A549 (cell line): ENCODE results near the gene SLC25A11. TPM values are rescaled to one million over a fixed set of nuclear protein-coding genes. Genes with fewer than 3 reads are reported as not detected.

ENCODE experiments used
- ATAC-seq, 2 experiments: fragments of 200-7000 bp in 1 of 2; fragments of >200 bp in 1 of 2; cut with Nextera tagmentation in 1 of 2; cut with Tn5 transposase in 1 of 2; 3 replicates each; pipeline versions ENCODE4 v1.8.0 to v1.9.1; 2018 to 2020; ENCODE audit warnings: mild to moderate bottlenecking in 1 of 2, moderate library complexity in 1 of 2
- CTCF ChIA-PET: fragments of 300-600 bp; sonication (Branson Sonifier 250); formaldehyde crosslinking; extraction: SDS; loops from one replicate; lab custom pipeline; 2021; ENCODE audit warnings: antibody characterized with exemption, inconsistent platforms; lab: Yijun Ruan, JAX
- POLR2A ChIA-PET: fragments of 350-600 bp; formaldehyde crosslinking; extraction: SDS; loops from one replicate; lab custom pipeline; 2021; ENCODE audit warnings: antibody characterized with exemption, inconsistent platforms; lab: Yijun Ruan, JAX
- DNase-seq, 2 experiments: peaks; one replicate each; pipeline versions ENCODE4 v3.0.0 to v3.0.0-alpha.2; 2011 to 2016; ENCODE audit warnings: low read depth in 1 of 2, low spot score in 1 of 2
- FAIRE-seq: peaks from 2 replicates; lab custom pipeline; 2011; peaks lifted over from hg19 to GRCh38; lab: Jason Lieb, UNC
- H3K27ac ChIP-seq, 2 experiments: fragments of >200 bp; sonication (Bioruptor Twin); formaldehyde crosslinking; 3 replicates each; pipeline ENCODE4 v1.5.1; 2016 to 2017
- H3K4me1 ChIP-seq: fragments of >200 bp; sonication (Bioruptor Twin); formaldehyde crosslinking; 3 replicates; pipeline ENCODE4 v1.6.1; 2016
- H3K4me2 ChIP-seq: fragments of >200 bp; sonication (Bioruptor Twin); formaldehyde crosslinking; 3 replicates; pipeline ENCODE4 v1.6.1; 2016
- H3K4me3 ChIP-seq: fragments of >200 bp; sonication (Bioruptor Twin); formaldehyde crosslinking; 3 replicates; pipeline ENCODE4 v1.5.1; 2016
- H3K9me3 ChIP-seq: fragments of >200 bp; sonication (Bioruptor Twin); formaldehyde crosslinking; 3 replicates; pipeline ENCODE4 v1.6.1; 2016
- BHLHE40 ChIP-seq: IDR thresholded peaks from 2 replicates; pipeline ENCODE4 v1.6.1; 2012; ENCODE audit warnings: low read depth, low read length, inconsistent platforms
- CBX8 ChIP-seq: fragments of 200-600 bp; sonication (generic); IDR thresholded peaks from 2 replicates; pipeline ENCODE4 v1.6.1; 2016
- EHF ChIP-seq: fragments of 250-450 bp; sonication (Bioruptor Pico); IDR thresholded peaks from 2 replicates; pipeline ENCODE4 v1.5.0; 2020; ENCODE audit warnings: mild to moderate bottlenecking
- EP300 ChIP-seq, 2 experiments: fragments of >200 bp; sonication (Bioruptor Twin); formaldehyde crosslinking; IDR thresholded peaks; 2 replicates in 1 of 2; 3 replicates in 1 of 2; pipeline ENCODE4 v1.6.1; 2016 to 2017
- FOSB ChIP-seq: fragments of 250-450 bp; sonication (Bioruptor Pico); IDR thresholded peaks from 2 replicates; pipeline ENCODE4 v1.5.0; 2020; ENCODE audit warnings: mild to moderate bottlenecking, moderate library complexity
- GATA3 ChIP-seq: IDR thresholded peaks from 2 replicates; pipeline ENCODE4 v1.6.1; 2012; ENCODE audit warnings: borderline replicate concordance
- HOXA7 ChIP-seq: fragments of 250-450 bp; sonication (Bioruptor Pico); IDR thresholded peaks from 2 replicates; pipeline ENCODE4 v1.5.0; 2020; ENCODE audit warnings: mild to moderate bottlenecking, moderate library complexity
- HOXB13 ChIP-seq: fragments of 250-450 bp; sonication (Bioruptor Pico); IDR thresholded peaks from 2 replicates; pipeline ENCODE4 v1.5.0; 2020; ENCODE audit warnings: low read depth, mild to moderate bottlenecking, moderate library complexity
- HOXB5 ChIP-seq: fragments of 250-450 bp; sonication (Bioruptor Pico); IDR thresholded peaks from 2 replicates; pipeline ENCODE4 v1.5.0; 2020; ENCODE audit warnings: mild to moderate bottlenecking, moderate library complexity
- JUN ChIP-seq, 2 experiments: fragments of >200 bp; sonication (Bioruptor Twin); formaldehyde crosslinking; IDR thresholded peaks; 2 replicates in 1 of 2; 3 replicates in 1 of 2; pipeline ENCODE4 v1.6.1; 2016 to 2017
- KDM1A ChIP-seq: fragments of 200-600 bp; sonication (generic); IDR thresholded peaks from 2 replicates; pipeline ENCODE4 v1.6.1; 2016; ENCODE audit warnings: low read depth, mild to moderate bottlenecking
- KDM5A ChIP-seq: fragments of 200-600 bp; sonication (generic); IDR thresholded peaks from 2 replicates; pipeline ENCODE4 v1.6.1; 2016; ENCODE audit warnings: antibody characterized with exemption, mild to moderate bottlenecking
- MAX ChIP-seq: IDR thresholded peaks from 2 replicates; pipeline ENCODE4 v1.6.1; 2012
- NPAS2 ChIP-seq: fragments of 250-450 bp; sonication (Bioruptor Pico); IDR thresholded peaks from 2 replicates; pipeline ENCODE4 v1.8.0; 2022; ENCODE audit warnings: mild to moderate bottlenecking, moderate library complexity, borderline replicate concordance
- PHF8 ChIP-seq: fragments of 200-600 bp; sonication (generic); IDR thresholded peaks from 2 replicates; pipeline ENCODE4 v1.6.1; 2016; ENCODE audit warnings: low read depth, mild to moderate bottlenecking, antibody characterized with exemption, moderate library complexity, borderline replicate concordance
- POLR2A ChIP-seq: IDR thresholded peaks from 2 replicates; pipeline ENCODE4 v1.6.1; 2012; ENCODE audit warnings: mild to moderate bottlenecking, low read length
- POLR2AphosphoS2 ChIP-seq: conservative IDR thresholded peaks from 2 replicates; pipeline ENCODE4 v1.6.1; 2012; ENCODE audit warnings: low read length, improper control_type of control experiment, inconsistent platforms
- RARB ChIP-seq: fragments of 250-450 bp; sonication (Bioruptor Pico); IDR thresholded peaks from 2 replicates; pipeline ENCODE4 v1.8.0; 2021; ENCODE audit warnings: mild to moderate bottlenecking, moderate library complexity
- RCOR1 ChIP-seq: fragments of 150-350 bp; IDR thresholded peaks from 2 replicates; pipeline ENCODE4 v1.6.1; 2014; ENCODE audit warnings: antibody characterized with exemption, low read length, low read depth
- REST ChIP-seq: fragments of 200-600 bp; sonication (generic); IDR thresholded peaks from 2 replicates; pipeline ENCODE4 v1.6.1; 2016; ENCODE audit warnings: antibody characterized with exemption, mild to moderate bottlenecking, moderate library complexity
- RFX5 ChIP-seq: fragments of 450-650 bp; IDR thresholded peaks from 2 replicates; pipeline ENCODE4 v1.7.1; 2014; ENCODE audit warnings: antibody characterized with exemption, mild to moderate bottlenecking, moderate library complexity
- RNF2 ChIP-seq: fragments of 200-600 bp; sonication (generic); IDR thresholded peaks from 2 replicates; pipeline ENCODE4 v1.6.1; 2016; ENCODE audit warnings: low read depth, mild to moderate bottlenecking, antibody characterized with exemption, moderate library complexity, borderline replicate concordance
- SMC3 ChIP-seq: fragments of >200 bp; sonication (Bioruptor Twin); formaldehyde crosslinking; IDR thresholded peaks from 3 replicates; pipeline ENCODE4 v1.6.1; 2018; ENCODE audit warnings: inconsistent platforms
- TFCP2L1 ChIP-seq: fragments of 250-450 bp; sonication (Bioruptor Pico); IDR thresholded peaks from 2 replicates; pipeline ENCODE4 v1.5.0; 2021; ENCODE audit warnings: mild to moderate bottlenecking
- ZFP36 ChIP-seq: fragments of 450-650 bp; IDR thresholded peaks from 2 replicates; pipeline ENCODE4 v1.6.1; 2014; ENCODE audit warnings: borderline replicate concordance; ENCODE audit not compliant: partially characterized antibody
- ZNF302 ChIP-seq: fragments of 250-450 bp; sonication (Bioruptor Pico); IDR thresholded peaks from 2 replicates; pipeline ENCODE4 v1.9.0; 2021; ENCODE audit warnings: inconsistent platforms, mild to moderate bottlenecking, moderate library complexity
- WGBS: methylation state at CpG from one replicate; pipeline ENCODE4 v1.1.6; 2017; ENCODE audit errors: missing lambda C conversion rate; 5-methylcytosine and 5-hydroxymethylcytosine counted together
- polyA plus RNA-seq, 4 experiments: library from polyadenylated mRNA; depleted of rRNA in 3 of 4; stranded (reverse); fragments of >200 nt; fragmentation: RNase III in 1 of 4; extraction: RNeasy Plus Mini Kit Qiagen cat#74134 plus additional on column Dnase treatment in 1 of 4; gene quantifications; 2 replicates in 3 of 4; 3 replicates in 1 of 4; pipeline ENCODE4 v1.2.3, GENCODE V29; 2011 to 2017
- TF ChIP-seq, protein P1 (sequence below): fragments of 250-450 bp; sonication (Bioruptor Pico); IDR thresholded peaks from 2 replicates; pipeline ENCODE4 v1.5.0; 2021; ENCODE audit warnings: mild to moderate bottlenecking, moderate library complexity, borderline replicate concordance
- TF ChIP-seq, protein P2 (sequence below): fragments of >200 bp; sonication (Bioruptor Twin); formaldehyde crosslinking; IDR thresholded peaks from 2 replicates; pipeline ENCODE4 v1.6.1; 2016
- TF ChIP-seq, protein P3 (sequence below): IDR thresholded peaks from 2 replicates; pipeline ENCODE4 v1.6.1; 2012; ENCODE audit warnings: low read depth, borderline replicate concordance

Gene SLC25A11
- polyA plus RNA-seq, 2 of the 4 experiments (the other 2 are of a cell fraction): 60.2 to 69.2 TPM

GRCh38 chr17:4903051-4903818 is 36.6 kb downstream of the SLC25A11 start, which contains the start of gene CHRNE (continued):
- no peak for TF ChIP-seq RCOR1
- TF ChIP-seq, protein P1, sequence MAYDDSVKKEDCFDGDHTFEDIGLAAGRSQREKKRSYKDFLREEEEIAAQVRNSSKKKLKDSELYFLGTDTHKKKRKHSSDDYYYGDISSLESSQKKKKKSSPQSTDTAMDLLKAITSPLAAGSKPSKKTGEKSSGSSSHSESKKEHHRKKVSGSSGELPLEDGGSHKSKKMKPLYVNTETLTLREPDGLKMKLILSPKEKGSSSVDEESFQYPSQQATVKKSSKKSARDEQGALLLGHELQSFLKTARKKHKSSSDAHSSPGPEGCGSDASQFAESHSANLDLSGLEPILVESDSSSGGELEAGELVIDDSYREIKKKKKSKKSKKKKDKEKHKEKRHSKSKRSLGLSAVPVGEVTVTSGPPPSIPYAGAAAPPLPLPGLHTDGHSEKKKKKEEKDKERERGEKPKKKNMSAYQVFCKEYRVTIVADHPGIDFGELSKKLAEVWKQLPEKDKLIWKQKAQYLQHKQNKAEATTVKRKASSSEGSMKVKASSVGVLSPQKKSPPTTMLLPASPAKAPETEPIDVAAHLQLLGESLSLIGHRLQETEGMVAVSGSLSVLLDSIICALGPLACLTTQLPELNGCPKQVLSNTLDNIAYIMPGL (CRISPR knock-in tag): no peak
- no peak for TF ChIP-seq EP300 (IDR thresholded peaks at IDR 0.05)
- no peak for TF ChIP-seq ZFP36
- TF ChIP-seq KDM5A: no peak
- TF ChIP-seq POLR2A: no peak
- peak; percentile 61; the same call in 1 of the 2 replicates for TF ChIP-seq MAX
- no peak for TF ChIP-seq REST
- TF ChIP-seq POLR2AphosphoS2: no peak
- TF ChIP-seq HOXB5 (CRISPR knock-in tag): no peak
- no peak for TF ChIP-seq GATA3
- TF ChIP-seq ZNF302 (CRISPR knock-in tag): no peak
- peak; percentile 68 for TF ChIP-seq SMC3
- no peak for TF ChIP-seq EHF
- peak; percentile 81 for TF ChIP-seq BHLHE40
- TF ChIP-seq RARB (CRISPR knock-in tag): no peak
- no peak for TF ChIP-seq RNF2
- TF ChIP-seq NPAS2 (CRISPR knock-in tag): no peak
- no peak for TF ChIP-seq TFCP2L1 (CRISPR knock-in tag)
- TF ChIP-seq, protein P2, sequence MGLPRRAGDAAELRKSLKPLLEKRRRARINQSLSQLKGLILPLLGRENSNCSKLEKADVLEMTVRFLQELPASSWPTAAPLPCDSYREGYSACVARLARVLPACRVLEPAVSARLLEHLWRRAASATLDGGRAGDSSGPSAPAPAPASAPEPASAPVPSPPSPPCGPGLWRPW: no peak
- TF ChIP-seq, protein P3, sequence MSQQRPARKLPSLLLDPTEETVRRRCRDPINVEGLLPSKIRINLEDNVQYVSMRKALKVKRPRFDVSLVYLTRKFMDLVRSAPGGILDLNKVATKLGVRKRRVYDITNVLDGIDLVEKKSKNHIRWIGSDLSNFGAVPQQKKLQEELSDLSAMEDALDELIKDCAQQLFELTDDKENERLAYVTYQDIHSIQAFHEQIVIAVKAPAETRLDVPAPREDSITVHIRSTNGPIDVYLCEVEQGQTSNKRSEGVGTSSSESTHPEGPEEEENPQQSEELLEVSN: no peak

- ChIA-PET POLR2A (no interaction called here), CTCF (interaction anchor here (0.7 to 8.2 kb wide), 31 partner anchors 8 to 1533 kb away, joined by 3 to 83 read pairs (median 5); partner anchors contain the start of genes AIPL1, ARRB2, CAMTA2 and RNF167)
- no peak for FAIRE-seq
- Histone ChIP-seq H3K4me2 (no peak overlapping the region), H3K9me3 (no peaks in the 10 kb centered on the region), H3K4me3 (no peak overlapping the region), H3K27ac (no peak overlapping the region)
- TF ChIP-seq TFCP2L1 (CRISPR knock-in tag) (no peak), RFX5 (no peak), HOXA7 (CRISPR knock-in tag) (no peak), KDM1A (no peak), EP300 (IDR thresholded peaks at IDR 0.05) (no peak), CBX8 (no peak), EHF (no peak), FOSB (no peak), RNF2 (no peak), PHF8 (no peak), JUN (IDR thresholded peaks at IDR 0.05) (no peak), ZNF302 (CRISPR knock-in tag) (no peak), HOXB13 (CRISPR knock-in tag) (no peak), HOXB5 (CRISPR knock-in tag) (no peak)
- TF ChIP-seq, protein P1 (CRISPR knock-in tag): no peak
- TF ChIP-seq, all 56 proteins: peak for 0
- H3K4me1 ChIP-seq: 0 out of 3 replicates have a peak, but pooled peaks cover 5% of the 10 kb centered on the region
- DNase-seq: no peak
- ATAC-seq: peak; percentile 3 to 4; a peak in 3 of 6 replicates
- WGBS: 74% methylated on average over 8 of the region's 8 CpGs
These were observed 37.3 kb downstream of the SLC25A11 start for GRCh38 chr17:4902540-4902939.
